GM18517 (cell line): ENCODE measurements around the gene PPP1CA.

Source experiments
- ATAC-seq: cut with Tn5 transposase; IDR thresholded peaks from one replicate; pipeline ENCODE4 v1.9.1; 2021; ENCODE audit warnings: mild to moderate bottlenecking, moderate library complexity; ENCODE audit not compliant: unreplicated experiment

The PPP1CA gene

GRCh38 chr11:67418476-67419281 lies 17.0 kb upstream of the PPP1CA start:
- no peak for ATAC-seq

GRCh38 chr11:67417425-67417824 lies 15.8 kb upstream of the PPP1CA start:
- ATAC-seq = no peak

- no peak for ATAC-seq
Observed at GRCh38 chr11:67416416-67417335, 15.0 kb upstream of the PPP1CA start.

- no peak for ATAC-seq
Observed at GRCh38 chr11:67415501-67416304, 14.0 kb upstream of the PPP1CA start, which contains the start of gene CARNS1. Gene CARNS1, plus strand, starts transcription at chr11:67415678. Its CDS starts 522 bp downstream, at chr11:67416200.

GRCh38 chr11:67413266-67413849 lies 11.7 kb upstream of the PPP1CA start:
- ATAC-seq = no peak

GRCh38 chr11:67412495-67413179 lies 11.0 kb upstream of the PPP1CA start:
- ATAC-seq = no peak

GRCh38 chr11:67411785-67412152 lies 10.1 kb upstream of the PPP1CA start:
- ATAC-seq = no peak

- no peak for ATAC-seq
Observed at GRCh38 chr11:67410984-67411784, 9.5 kb upstream of the PPP1CA start.

- ATAC-seq = no peak
Observed at GRCh38 chr11:67410369-67410831, 8.7 kb upstream of the PPP1CA start.

GRCh38 chr11:67409781-67410368 lies 8.2 kb upstream of the PPP1CA start:
- no peak for ATAC-seq

- ATAC-seq = no peak
Observed at GRCh38 chr11:67409261-67409666, 7.6 kb upstream of the PPP1CA start.

- ATAC-seq = no peak
Observed at GRCh38 chr11:67408437-67409200, 7.0 kb upstream of the PPP1CA start.

- ATAC-seq = no peak
Observed at GRCh38 chr11:67407688-67408163, 6.1 kb upstream of the PPP1CA start.

GRCh38 chr11:67406969-67407687 lies 5.5 kb upstream of the PPP1CA start:
- ATAC-seq = no peak

- no peak for ATAC-seq
Observed at GRCh38 chr11:67406420-67406968, 4.8 kb upstream of the PPP1CA start.

GRCh38 chr11:67405688-67406339 lies 4.2 kb upstream of the PPP1CA start:
- no peak for ATAC-seq
